Endothelial cell of umbilical vein (primary cell): ENCODE results near the gene ZNF385B. TPM values are rescaled to one million over a fixed set of nuclear protein-coding genes. Genes with fewer than 3 reads are reported as not detected.

Experiments
- BruUV-seq: library from RNA; stranded (reverse); fragments of 400-500 nt; replicated peaks from 2 replicates; lab custom pipeline; 2021; lab: Mats Ljungman, UMichigan
- CTCF ChIA-PET: fragments of 300-600, 350-600 bp; sonication (Branson Sonifier 250); formaldehyde crosslinking; loops from one replicate; lab custom pipeline; 2021; ENCODE audit warnings: antibody characterized with exemption, inconsistent platforms; lab: Charles Lee
- POLR2A ChIA-PET: fragments of 300-600, 350-600 bp; sonication (Branson Sonifier 250); formaldehyde crosslinking; loops from one replicate; lab custom pipeline; 2021; ENCODE audit warnings: antibody characterized with exemption, inconsistent platforms; lab: Charles Lee
- DNase-seq: peaks from one replicate; pipeline ENCODE4 v3.0.0-alpha.2; 2011; ENCODE audit warnings: low read depth, low spot score
- FAIRE-seq: peaks from 2 replicates; lab custom pipeline; 2011; peaks lifted over from hg19 to GRCh38; lab: Jason Lieb, UNC
- H2AFZ ChIP-seq: 2 replicates; pipeline ENCODE4 v1.6.0; 2012; ENCODE audit warnings: low read depth, low read length, control low read depth, inconsistent platforms
- H3K27ac ChIP-seq: 2 replicates; pipeline ENCODE4 v1.5.1; 2011; ENCODE audit warnings: low read depth, mild to moderate bottlenecking, control low read depth, low read length, moderate library complexity; ENCODE audit not compliant: insufficient read depth
- H3K27me3 ChIP-seq, 2 experiments: 2 replicates each; pipeline versions ENCODE4 v1.6.0 to v1.6.1; 2011; ENCODE audit warnings: low read length in 2 of 2, mixed read lengths in 1 of 2; ENCODE audit not compliant: control insufficient read depth in 2 of 2, insufficient read depth in 2 of 2
- H3K36me3 ChIP-seq, 2 experiments: 2 replicates in 1 of 2; 3 replicates in 1 of 2; pipeline ENCODE4 v1.5.1; 2011; ENCODE audit warnings: low read length in 2 of 2, mild to moderate bottlenecking in 1 of 2, moderate library complexity in 1 of 2; ENCODE audit not compliant: control insufficient read depth in 2 of 2, insufficient read depth in 2 of 2; ENCODE audit errors: extremely low read depth in 1 of 2
- H3K4me1 ChIP-seq: 3 replicates; pipeline ENCODE4 v1.5.1; 2011; ENCODE audit warnings: mild to moderate bottlenecking, low read length; ENCODE audit not compliant: control insufficient read depth, insufficient read depth; ENCODE audit errors: extremely low read depth
- H3K4me2 ChIP-seq: 2 replicates; pipeline ENCODE4 v1.6.1; 2011; ENCODE audit warnings: low read length, control low read depth, mixed read lengths; ENCODE audit not compliant: insufficient read depth
- H3K4me3 ChIP-seq, 3 experiments: fragments of 200-600 bp in 1 of 3; sonication (generic), shearing (Covaris generic) in 1 of 3; replicated peaks in 1 of 3; 2 replicates each; pipeline ENCODE4 v1.5.1; 2011 to 2016; ENCODE audit warnings: control low read depth in 3 of 3, low read length in 3 of 3, mild to moderate bottlenecking in 2 of 3, inconsistent platforms in 1 of 3, low read depth in 1 of 3, moderate library complexity in 1 of 3; ENCODE audit not compliant: insufficient read depth in 1 of 3
- H3K79me2 ChIP-seq: 2 replicates; pipeline ENCODE4 v1.6.0; 2012; ENCODE audit warnings: low read length, inconsistent platforms; ENCODE audit not compliant: control insufficient read depth, insufficient read depth
- H3K9ac ChIP-seq: replicated peaks from 2 replicates; pipeline ENCODE3; 2011; ENCODE audit warnings: low read length, control low read depth; ENCODE audit not compliant: insufficient read depth; ENCODE audit errors: extremely low read depth
- H3K9me1 ChIP-seq: replicated peaks from 3 replicates; pipeline ENCODE4 v1.6.0; 2011; ENCODE audit warnings: mild to moderate bottlenecking, low read length; ENCODE audit not compliant: control insufficient read depth, insufficient read depth; ENCODE audit errors: extremely low read depth
- H3K9me3 ChIP-seq: replicated peaks from 2 replicates; pipeline ENCODE4 v1.5.1; 2012; ENCODE audit warnings: low read length, inconsistent platforms; ENCODE audit not compliant: control insufficient read depth, insufficient read depth
- H4K20me1 ChIP-seq: replicated peaks from 2 replicates; pipeline ENCODE3; 2011; ENCODE audit warnings: mild to moderate bottlenecking, low read length; ENCODE audit not compliant: control insufficient read depth, insufficient read depth; ENCODE audit errors: extremely low read depth
- EZH2 ChIP-seq: IDR thresholded peaks from 2 replicates; pipeline ENCODE4 v1.6.1; 2012; ENCODE audit warnings: borderline replicate concordance, low read depth, mild to moderate bottlenecking, moderate library complexity, low read length, inconsistent platforms; ENCODE audit not compliant: severe bottlenecking
- FOS ChIP-seq: IDR thresholded peaks from 2 replicates; pipeline ENCODE4 v1.6.1; 2011; ENCODE audit warnings: mild to moderate bottlenecking, low read length, moderate library complexity, borderline replicate concordance; ENCODE audit not compliant: insufficient read depth
- GATA2 ChIP-seq: IDR thresholded peaks from 2 replicates; pipeline ENCODE4 v1.7.0; 2011; ENCODE audit warnings: low read depth, mild to moderate bottlenecking, moderate library complexity, mixed read lengths, low read length; ENCODE audit not compliant: insufficient read length, insufficient read depth
- JUN ChIP-seq: IDR thresholded peaks from 2 replicates; pipeline ENCODE4 v1.6.1; 2011; ENCODE audit warnings: borderline replicate concordance, low read depth; ENCODE audit not compliant: insufficient read length, insufficient read depth
- MAX ChIP-seq: IDR thresholded peaks from 2 replicates; pipeline ENCODE4 v1.6.1; 2011; ENCODE audit not compliant: insufficient read depth, insufficient read length
- MYC ChIP-seq: IDR thresholded peaks from one replicate; pipeline ENCODE4 v1.6.1; 2011; ENCODE audit warnings: mild to moderate bottlenecking, low read depth, low read length
- POLR2A ChIP-seq: IDR thresholded peaks from 2 replicates; pipeline ENCODE4 v1.6.1; 2012; ENCODE audit warnings: low read depth, mild to moderate bottlenecking, control low read depth, low read length
- POLR2AphosphoS5 ChIP-seq: IDR thresholded peaks from 2 replicates; pipeline ENCODE4 v1.6.1; 2012; ENCODE audit warnings: low read depth, mild to moderate bottlenecking, control low read depth, low read length, moderate library complexity; ENCODE audit not compliant: insufficient read depth
- dilution Hi-C: fragments of 300-500 bp; cut with MboI; formaldehyde crosslinking; loops from one replicate; pipeline ENCODE4 v1.15.0; 2019; ENCODE audit warnings: low sequenced_read_pairs; ENCODE audit not compliant: extremely low pct_ligation_motif_present
- intact Hi-C: fragments of 100-400 bp; cut with micrococcal nuclease; formaldehyde crosslinking; loops from one replicate; pipeline ENCODE4 v1.10.0; 2022
- polyA plus RNA-seq, 4 experiments: library from polyadenylated mRNA; depleted of rRNA in 3 of 4; stranded (reverse) in 3 of 4; unstranded in 1 of 4; fragments of >200 nt; gene quantifications; 2 replicates each; pipeline versions ENCODE4 v1.2.1 to v1.2.3, GENCODE V29; 2011 to 2012; ENCODE audit warnings: missing spikeins in 1 of 4
- total RNA-seq: library from RNA; stranded (reverse); gene quantifications from 2 replicates; pipeline ENCODE4 v1.2.3, GENCODE V29; 2021
- TF ChIP-seq, protein P1 (sequence below), 2 donors: IDR thresholded peaks; 1 replicate in 1 of 2; 2 replicates in 1 of 2; pipeline ENCODE4 v1.5.1; 2011; ENCODE audit warnings: low read length in 2 of 2, mild to moderate bottlenecking in 2 of 2, moderate library complexity in 2 of 2, control low read depth in 1 of 2, inconsistent platforms in 1 of 2, low read depth in 1 of 2; ENCODE audit not compliant: insufficient read depth in 1 of 2; ENCODE audit errors: extremely low read depth in 1 of 2

ZNF385B gene
- total and polyA plus RNA-seq, 2 donors (not counting 3 experiments of a cell fraction or from before 2014, with no cell fraction given), result not detected

DNA sequence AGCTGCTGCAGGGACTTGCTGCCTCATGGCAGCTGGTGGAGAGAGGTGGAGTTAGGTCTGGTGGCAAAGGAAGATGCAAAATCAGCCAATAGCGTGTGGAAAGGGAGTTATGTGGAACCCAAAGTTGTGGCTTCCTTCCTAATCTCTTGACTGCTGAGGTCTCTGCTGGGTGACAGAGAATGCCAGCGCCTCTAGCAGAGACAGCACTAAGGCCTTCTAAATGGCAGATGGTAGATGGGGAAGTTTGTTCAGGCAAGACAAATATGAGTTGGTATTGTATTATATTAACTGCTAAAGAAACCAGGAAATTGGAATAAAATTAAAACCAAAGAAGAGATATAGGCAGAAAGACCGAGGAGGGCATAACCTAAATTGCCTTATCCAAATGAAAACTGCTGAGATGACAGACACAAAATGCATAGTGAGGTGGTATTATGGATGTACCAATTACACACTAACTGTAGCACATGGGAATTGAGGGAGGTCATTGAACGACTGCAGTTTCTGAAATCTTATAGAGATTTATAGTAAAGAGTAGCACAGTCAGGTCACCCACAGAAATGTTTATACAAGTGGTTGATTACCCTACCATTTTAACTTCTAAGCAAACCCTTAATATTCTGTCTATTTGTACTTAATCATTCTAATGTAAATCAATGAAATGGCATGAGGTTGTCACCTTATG, 350.2 kb downstream of the ZNF385B start:
- no peaks in the 10 kb centered on the region for H3K4me1 ChIP-seq
- ChIA-PET POLR2A (no interaction called here), CTCF (no interaction called here)
- H3K4me2 ChIP-seq, result no peak overlapping the region
- no peaks in the 10 kb centered on the region for H3K27me3 ChIP-seq
- no peaks in the 10 kb centered on the region for H4K20me1 ChIP-seq
- no peak overlapping the region for H2AFZ ChIP-seq
- TF ChIP-seq JUN (no peak), MYC (no peak), POLR2A (no peak), GATA2 (no peak), EZH2 (no peak), FOS (no peak), MAX (no peak), POLR2AphosphoS5 (no peak)
- TF ChIP-seq, protein P1, sequence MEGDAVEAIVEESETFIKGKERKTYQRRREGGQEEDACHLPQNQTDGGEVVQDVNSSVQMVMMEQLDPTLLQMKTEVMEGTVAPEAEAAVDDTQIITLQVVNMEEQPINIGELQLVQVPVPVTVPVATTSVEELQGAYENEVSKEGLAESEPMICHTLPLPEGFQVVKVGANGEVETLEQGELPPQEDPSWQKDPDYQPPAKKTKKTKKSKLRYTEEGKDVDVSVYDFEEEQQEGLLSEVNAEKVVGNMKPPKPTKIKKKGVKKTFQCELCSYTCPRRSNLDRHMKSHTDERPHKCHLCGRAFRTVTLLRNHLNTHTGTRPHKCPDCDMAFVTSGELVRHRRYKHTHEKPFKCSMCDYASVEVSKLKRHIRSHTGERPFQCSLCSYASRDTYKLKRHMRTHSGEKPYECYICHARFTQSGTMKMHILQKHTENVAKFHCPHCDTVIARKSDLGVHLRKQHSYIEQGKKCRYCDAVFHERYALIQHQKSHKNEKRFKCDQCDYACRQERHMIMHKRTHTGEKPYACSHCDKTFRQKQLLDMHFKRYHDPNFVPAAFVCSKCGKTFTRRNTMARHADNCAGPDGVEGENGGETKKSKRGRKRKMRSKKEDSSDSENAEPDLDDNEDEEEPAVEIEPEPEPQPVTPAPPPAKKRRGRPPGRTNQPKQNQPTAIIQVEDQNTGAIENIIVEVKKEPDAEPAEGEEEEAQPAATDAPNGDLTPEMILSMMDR (IDR thresholded peaks at IDR 0.05; ENCODE audit: extremely low read depth in 1 of 2, insufficient read depth in 1 of 2, low read depth in 1 of 2, low read length in 2 of 2), result no peak
- FAIRE-seq (no peak), DNase-seq (no peak)
- no peaks in the 10 kb centered on the region for H3K79me2 ChIP-seq
- H3K4me3 ChIP-seq, result no peak overlapping the region
- no peak overlapping the region for H3K27ac ChIP-seq
- dilution Hi-C loops (no loop called here), intact Hi-C loops (no loop called here)
- no peak overlapping the region for H3K9ac ChIP-seq
- BruUV-seq, result no TSS peak
- H3K36me3 ChIP-seq, result no peaks in the 10 kb centered on the region
- no peaks in the 10 kb centered on the region for H3K9me3 ChIP-seq
- H3K9me1 ChIP-seq, result no peaks in the 10 kb centered on the region
